ENCODE measurements around the gene UGT8. TPM values are rescaled to one million over a fixed set of nuclear protein-coding genes. Genes with fewer than 3 reads are reported as not detected.

The UGT8 gene
- total and polyA plus RNA-seq, 2 of the 8 experiments (the other 6 are each of a cell fraction or from before 2014, with no cell fraction given): 16.9 to 26.9 TPM

GRCh38 chr4:114599903-114600552, 1.4 kb downstream of the UGT8 start (continued):
- TF ChIP-seq SIN3A (conservative IDR thresholded peaks at IDR 0.05 in 1 of 2, IDR thresholded peaks at IDR 0.05 in 1 of 2; ENCODE audit: low read depth in 1 of 2, low read length in 2 of 2) (peak in 1 of 2 experiments; percentile 19; a peak in 1 of 4 replicates), CEBPB (IDR thresholded peaks at IDR 0.05; ENCODE audit: low read depth, low read length) (no peak), TAF1 (IDR thresholded peaks at IDR 0.05; ENCODE audit: low read depth, low read length) (0 out of 2 replicates have a peak, but pooled peaks have one; percentile 1), TBP (IDR thresholded peaks at IDR 0.05; ENCODE audit: low read depth, low read length) (0 out of 2 replicates have a peak, but pooled peaks have one; percentile 4), FOSL1 (IDR thresholded peaks at IDR 0.05; ENCODE audit: insufficient read depth, low read depth, low read length) (no peak), SAP30 (IDR thresholded peaks at IDR 0.05; ENCODE audit: insufficient read depth, insufficient replicate concordance, low read length) (no peak), RBBP5 (IDR thresholded peaks at IDR 0.05; ENCODE audit: borderline replicate concordance, low read depth, low read length) (0 out of 2 replicates have a peak, but pooled peaks have one; percentile 14), KDM5A (IDR thresholded peaks at IDR 0.05; ENCODE audit: low read length) (no peak)

Measured in H1 (cell line).